GM18526 (cell line): ENCODE data around the gene RNLS.

Source experiments
- POLR2A ChIP-seq: IDR thresholded peaks from 3 replicates; pipeline ENCODE4 v1.6.1; 2011; ENCODE audit not compliant: insufficient read length; ENCODE audit errors: extremely low read depth

RNLS gene

GRCh38 chr10:88507826-88508453, 75.2 kb downstream of the RNLS start:
- TF ChIP-seq POLR2A = no peak

DNA sequence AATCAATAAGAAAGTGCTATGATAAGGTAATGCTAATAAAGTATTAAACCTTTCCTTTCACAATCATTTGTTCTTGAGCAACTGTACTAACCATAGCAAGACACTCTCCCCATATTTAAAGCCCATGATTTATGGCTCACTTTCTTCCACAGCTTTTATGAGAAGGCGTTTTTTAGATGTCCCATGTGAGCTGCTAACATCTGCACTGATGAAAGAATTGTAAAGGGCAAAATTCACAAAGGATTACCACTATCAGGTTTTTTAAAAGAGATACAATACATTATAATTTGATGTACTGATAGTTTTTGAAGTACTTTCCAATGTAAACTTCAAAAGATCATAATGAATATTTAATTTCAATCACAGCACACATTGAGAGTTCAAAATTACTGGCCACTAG, 75.7 kb downstream of the RNLS start:
- TF ChIP-seq POLR2A = no peak

- TF ChIP-seq POLR2A = no peak
Measured at GRCh38 chr10:88505680-88506215, 77.4 kb downstream of the RNLS start.

DNA sequence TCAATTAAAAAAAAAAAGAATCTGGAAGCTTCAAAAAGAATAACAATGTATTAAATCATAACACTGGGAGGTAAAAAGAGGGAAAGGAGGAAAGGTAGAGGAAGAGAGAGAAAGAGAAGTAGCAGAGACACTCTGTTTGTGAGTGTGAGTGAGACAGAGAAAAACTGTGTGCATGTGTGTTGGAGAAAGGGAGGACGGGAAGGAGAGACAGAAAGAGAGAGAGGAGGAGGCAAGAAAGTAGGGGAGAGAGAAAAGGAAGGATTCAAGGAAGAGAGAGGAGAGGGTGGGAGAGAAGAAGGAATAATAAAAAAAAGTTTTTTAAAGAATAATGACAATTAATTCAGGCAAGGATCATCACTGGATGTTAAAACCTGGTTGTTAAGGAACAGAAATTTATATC, 77.9 kb downstream of the RNLS start:
- no peak for TF ChIP-seq POLR2A

DNA sequence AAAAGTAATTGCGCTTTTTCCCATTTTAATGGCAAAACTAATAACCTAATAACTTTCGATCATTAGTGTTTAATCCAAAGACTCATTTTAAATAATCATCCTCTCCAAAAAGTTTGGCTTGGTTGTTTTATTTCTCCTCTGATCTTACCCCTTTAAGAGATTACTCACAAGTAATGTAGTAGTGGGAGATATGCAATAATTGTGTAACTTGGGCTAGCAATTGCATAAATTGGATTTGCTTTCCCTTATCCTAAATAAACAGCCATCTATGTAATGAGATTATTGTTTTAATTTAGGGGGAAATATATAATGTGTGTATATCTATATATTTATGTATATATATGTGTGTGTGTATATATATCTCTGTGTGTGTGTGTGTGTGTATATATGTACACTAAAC, 82.5 kb downstream of the RNLS start:
- no peak for TF ChIP-seq POLR2A

GRCh38 chr10:88499569-88500470, 83.3 kb downstream of the RNLS start:
- no peak for TF ChIP-seq POLR2A

GRCh38 chr10:88497913-88498312, 85.2 kb downstream of the RNLS start:
- TF ChIP-seq POLR2A = no peak

GRCh38 chr10:88494537-88494936, 88.6 kb downstream of the RNLS start:
- TF ChIP-seq POLR2A = no peak

DNA sequence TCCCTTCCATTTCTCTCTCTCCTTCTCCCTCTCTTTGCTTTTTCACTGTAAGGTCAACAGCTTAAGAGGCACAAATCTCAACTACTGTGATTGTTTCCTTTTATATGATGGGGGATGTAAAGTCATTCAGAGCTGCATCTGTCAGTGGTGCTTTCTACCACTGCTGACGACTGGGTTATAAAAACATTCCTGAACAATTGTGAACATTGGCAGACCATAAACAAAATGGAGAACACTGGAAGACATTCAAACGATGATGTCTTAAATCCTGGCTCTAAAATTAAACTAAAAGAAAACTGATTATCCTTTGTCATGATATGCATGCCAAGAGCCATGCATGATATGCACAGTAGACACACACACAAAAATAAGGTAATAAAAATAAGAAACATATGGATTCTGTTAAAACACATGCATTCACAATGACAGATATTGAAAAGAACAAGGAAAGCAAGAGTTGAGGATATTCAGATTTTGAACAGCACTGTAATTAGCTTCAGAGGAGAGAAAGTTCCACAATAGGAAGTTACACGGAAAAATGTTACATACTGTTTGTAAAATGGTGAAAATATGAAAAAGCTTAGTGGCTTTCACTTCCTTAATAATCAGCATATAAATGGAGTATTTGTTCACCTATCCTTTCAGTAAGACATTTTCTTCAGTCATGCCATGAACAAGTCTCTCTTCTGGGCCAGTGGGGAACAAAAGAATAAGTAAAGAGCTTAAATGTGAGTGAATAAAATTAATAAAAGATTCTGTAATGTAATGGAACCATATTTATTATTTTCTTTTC, 89.2 kb downstream of the RNLS start:
- no peak for TF ChIP-seq POLR2A

GRCh38 chr10:88491314-88491713, 91.8 kb downstream of the RNLS start:
- TF ChIP-seq POLR2A = no peak

DNA sequence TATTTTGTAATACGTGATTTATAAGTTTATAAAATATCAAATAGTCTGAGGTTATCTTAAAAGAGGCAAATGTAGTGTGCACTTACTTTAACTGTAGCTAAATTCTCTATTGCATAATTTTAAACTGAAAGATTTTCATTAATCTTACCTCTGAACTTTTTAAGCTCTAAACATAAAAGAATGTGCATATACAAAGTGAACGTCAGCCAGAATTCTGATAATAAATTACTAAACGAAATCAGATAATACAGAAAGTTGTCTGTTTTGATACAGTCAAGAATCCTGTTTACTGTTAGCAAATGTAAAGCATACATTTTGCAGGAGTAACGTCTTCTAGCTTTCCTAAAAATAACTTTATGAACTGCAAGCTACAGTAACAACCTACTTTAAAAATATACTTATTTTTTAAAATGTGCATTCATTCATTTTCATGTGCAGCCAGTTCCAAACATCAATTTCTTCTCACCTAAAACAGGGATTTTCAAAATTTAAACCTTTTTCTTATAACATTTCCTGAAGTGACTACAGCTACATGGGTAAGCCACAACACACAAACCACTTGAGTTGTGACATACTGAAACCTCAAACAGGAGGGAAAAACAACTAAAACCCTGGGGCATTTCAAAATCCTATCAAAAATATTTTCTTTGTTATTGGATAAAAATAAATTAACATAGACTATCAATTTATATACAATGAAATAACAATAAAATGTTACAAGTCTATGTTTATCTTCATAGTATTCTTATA, 92.7 kb downstream of the RNLS start:
- TF ChIP-seq POLR2A = no peak

- TF ChIP-seq POLR2A = no peak
Measured at GRCh38 chr10:88489107-88489506, 94.0 kb downstream of the RNLS start.

DNA sequence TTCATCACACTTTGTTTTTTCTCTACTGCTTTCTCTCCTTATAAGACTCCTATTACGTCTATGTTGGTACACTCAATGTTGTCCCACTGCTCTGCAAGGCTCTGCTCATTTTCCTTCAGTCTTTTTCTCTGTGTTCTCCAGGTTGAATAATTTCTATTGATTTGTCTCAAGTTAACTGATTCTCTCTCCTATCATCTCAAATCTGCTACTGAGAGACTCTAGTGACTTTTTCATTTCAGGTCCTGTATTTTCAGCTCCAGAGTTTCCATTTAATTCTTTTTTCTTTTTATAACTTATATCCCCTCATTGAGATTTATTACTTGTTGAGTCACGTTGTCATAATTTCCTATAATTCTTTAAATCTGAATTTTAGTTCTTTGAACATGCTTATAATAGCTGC, 100.9 kb downstream of the RNLS start:
- no peak for TF ChIP-seq POLR2A

- TF ChIP-seq POLR2A = no peak
Measured at GRCh38 chr10:88478256-88478655, 104.9 kb downstream of the RNLS start.
